ENCODE data around the gene DNAH6.

DNA sequence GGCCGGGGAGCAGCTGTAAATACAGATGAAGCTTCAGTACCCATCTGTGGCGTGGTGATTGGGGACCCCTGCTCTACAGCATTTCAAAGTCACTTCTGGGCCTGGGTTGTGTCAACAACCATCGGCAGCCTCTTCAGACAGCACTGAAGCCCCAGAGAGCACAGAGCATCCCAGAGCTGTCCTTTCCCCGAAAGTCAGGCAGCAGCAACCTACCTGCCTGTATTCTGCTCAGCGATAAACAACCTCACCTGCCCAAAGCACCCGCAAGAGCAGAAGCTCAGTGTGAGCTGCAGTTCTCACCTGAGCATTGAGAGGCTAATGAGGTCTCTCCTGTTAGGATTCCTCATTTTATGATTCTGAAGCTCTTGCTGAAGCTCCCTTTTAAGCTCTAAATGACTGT lies 345.2 kb downstream of the DNAH6 start:
- TF ChIP-seq EZH2 (IDR thresholded peaks at IDR 0.05) = no peak
- TF ChIP-seq, protein P1, sequence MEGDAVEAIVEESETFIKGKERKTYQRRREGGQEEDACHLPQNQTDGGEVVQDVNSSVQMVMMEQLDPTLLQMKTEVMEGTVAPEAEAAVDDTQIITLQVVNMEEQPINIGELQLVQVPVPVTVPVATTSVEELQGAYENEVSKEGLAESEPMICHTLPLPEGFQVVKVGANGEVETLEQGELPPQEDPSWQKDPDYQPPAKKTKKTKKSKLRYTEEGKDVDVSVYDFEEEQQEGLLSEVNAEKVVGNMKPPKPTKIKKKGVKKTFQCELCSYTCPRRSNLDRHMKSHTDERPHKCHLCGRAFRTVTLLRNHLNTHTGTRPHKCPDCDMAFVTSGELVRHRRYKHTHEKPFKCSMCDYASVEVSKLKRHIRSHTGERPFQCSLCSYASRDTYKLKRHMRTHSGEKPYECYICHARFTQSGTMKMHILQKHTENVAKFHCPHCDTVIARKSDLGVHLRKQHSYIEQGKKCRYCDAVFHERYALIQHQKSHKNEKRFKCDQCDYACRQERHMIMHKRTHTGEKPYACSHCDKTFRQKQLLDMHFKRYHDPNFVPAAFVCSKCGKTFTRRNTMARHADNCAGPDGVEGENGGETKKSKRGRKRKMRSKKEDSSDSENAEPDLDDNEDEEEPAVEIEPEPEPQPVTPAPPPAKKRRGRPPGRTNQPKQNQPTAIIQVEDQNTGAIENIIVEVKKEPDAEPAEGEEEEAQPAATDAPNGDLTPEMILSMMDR (IDR thresholded peaks at IDR 0.05) = no peak

Data from neural progenitor cell (in vitro differentiated cells).